ENCODE results near the gene IDE.

IDE gene

DNA sequence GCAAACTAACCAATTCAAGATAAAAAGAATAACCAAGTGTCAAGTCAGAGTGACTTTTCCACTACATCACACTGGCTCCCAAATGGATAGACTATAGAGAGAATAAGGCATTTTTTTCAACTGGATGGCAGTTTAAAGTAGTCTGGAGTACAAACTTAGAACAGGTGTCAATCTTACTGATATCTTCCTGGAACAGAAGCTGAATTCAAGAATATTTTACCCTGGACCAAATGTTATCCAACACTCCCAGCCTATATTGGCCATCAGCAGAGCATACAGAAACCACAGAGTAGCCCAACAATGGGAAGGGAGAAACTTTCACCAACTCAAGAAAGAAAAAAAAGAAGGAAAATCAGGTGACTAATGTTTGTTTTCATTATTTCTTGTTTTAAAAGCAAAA lies 11.5 kb downstream of the IDE start:
- TF ChIP-seq CTCF (IDR thresholded peaks at IDR 0.05; ENCODE audit: insufficient read depth, low read depth, low read length, missing control alignments), result no peak
- no peak overlapping the region for H3K4me3 ChIP-seq (ENCODE audit: low read length)
- DNase-seq (ENCODE audit: low read depth), result no peak

- TF ChIP-seq CTCF (IDR thresholded peaks at IDR 0.05; ENCODE audit: insufficient read depth, low read depth, low read length, missing control alignments), result no peak
- H3K4me3 ChIP-seq (ENCODE audit: low read length), result no peak overlapping the region
- DNase-seq (ENCODE audit: low read depth), result no peak
Observed at GRCh38 chr10:92559046-92559445, 14.8 kb downstream of the IDE start.

- DNase-seq (ENCODE audit: low read depth), result no peak
- no peak for TF ChIP-seq CTCF (IDR thresholded peaks at IDR 0.05; ENCODE audit: insufficient read depth, low read depth, low read length, missing control alignments)
- no peak overlapping the region for H3K4me3 ChIP-seq (ENCODE audit: low read length)
Observed at GRCh38 chr10:92553959-92554358, 19.9 kb downstream of the IDE start.

- DNase-seq (ENCODE audit: low read depth), result no peak
- no peak overlapping the region for H3K4me3 ChIP-seq (ENCODE audit: low read length)
Observed at GRCh38 chr10:92552310-92552709, 21.6 kb downstream of the IDE start.

GRCh38 chr10:92550924-92551323 lies 23.0 kb downstream of the IDE start:
- H3K4me3 ChIP-seq (ENCODE audit: low read length), result no peak overlapping the region
- TF ChIP-seq CTCF (IDR thresholded peaks at IDR 0.05; ENCODE audit: insufficient read depth, low read depth, low read length, missing control alignments), result no peak
- DNase-seq (ENCODE audit: low read depth), result no peak

More at GRCh38 chr10:92552310-92552709, 21.6 kb downstream of the IDE start:
- peak; percentile 29 for TF ChIP-seq CTCF (IDR thresholded peaks at IDR 0.05; ENCODE audit: insufficient read depth, low read depth, low read length, missing control alignments)

- DNase-seq (ENCODE audit: low read depth), result no peak
- no peak for TF ChIP-seq CTCF (IDR thresholded peaks at IDR 0.05; ENCODE audit: insufficient read depth, low read depth, low read length, missing control alignments)
- H3K4me3 ChIP-seq (ENCODE audit: low read length), result no peak overlapping the region
Observed at GRCh38 chr10:92547676-92548075, 26.2 kb downstream of the IDE start.

- no peak for DNase-seq (ENCODE audit: low read depth)
- no peak overlapping the region for H3K4me3 ChIP-seq (ENCODE audit: low read length)
Observed at GRCh38 chr10:92545556-92545955, 28.3 kb downstream of the IDE start.

More at GRCh38 chr10:92545556-92545955, 28.3 kb downstream of the IDE start:
- no peak for TF ChIP-seq CTCF (IDR thresholded peaks at IDR 0.05; ENCODE audit: insufficient read depth, low read depth, low read length, missing control alignments)

All from epithelial cell of esophagus (primary cell).